Eye (tissue), 1 donor: Measurements from ENCODE around the gene SRRM4.
A peak's percentile ranks its signal among the peaks of the same experiment; 100 is the strongest.

Experiments
- DNase-seq: peaks from one replicate; pipeline ENCODE4 v3.0.0-alpha.2; 2015

SRRM4 gene

DNA sequence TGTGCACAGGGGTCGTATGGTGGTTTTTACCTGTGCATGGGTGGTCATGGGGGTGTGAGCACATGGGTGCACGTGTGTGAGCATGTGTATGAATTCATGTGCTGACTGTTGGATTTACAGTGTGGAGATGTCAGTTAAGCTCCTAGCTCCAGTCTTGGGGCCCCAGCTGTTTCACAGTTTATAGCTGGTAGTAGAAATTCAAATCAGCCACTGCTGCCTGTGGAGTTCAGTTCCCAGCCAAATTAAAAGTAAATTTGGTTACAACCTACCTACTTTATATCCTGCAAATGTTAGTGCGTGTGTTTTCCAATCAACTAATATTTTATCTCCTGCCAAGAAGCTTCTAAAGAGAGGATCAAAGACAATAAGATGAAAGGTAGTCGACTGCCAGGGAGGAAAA is 141.4 kb downstream of the SRRM4 start:
- no peak for DNase-seq

GRCh38 chr12:119128527-119128926 is 147.2 kb downstream of the SRRM4 start:
- no peak for DNase-seq

DNA sequence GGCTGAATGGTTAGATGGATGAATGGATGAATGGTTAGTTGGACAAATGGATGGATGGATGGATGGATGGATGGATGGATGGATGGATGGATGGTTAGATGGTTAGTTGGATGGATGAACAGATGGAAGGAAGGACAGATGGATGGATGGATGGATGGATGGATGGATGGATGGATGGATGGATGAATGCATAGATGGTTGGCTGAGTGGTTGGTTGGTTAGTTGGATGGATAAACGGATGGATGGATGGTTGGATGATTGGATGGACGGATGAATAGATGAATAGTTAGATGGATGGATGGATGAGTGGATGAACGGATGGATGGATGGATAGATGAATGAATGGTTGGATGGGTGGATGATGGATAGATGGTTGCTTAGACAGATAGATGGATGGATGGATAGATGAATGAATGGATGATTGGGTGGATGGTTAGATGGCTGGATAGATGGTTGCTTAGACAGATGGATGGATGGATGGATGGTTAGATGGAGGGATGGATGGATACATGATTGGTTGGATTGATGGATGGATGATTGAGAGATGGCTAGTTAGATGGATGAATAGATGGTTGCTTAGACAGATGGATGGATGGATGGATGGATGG is 148.6 kb downstream of the SRRM4 start:
- DNase-seq = no peak

DNA sequence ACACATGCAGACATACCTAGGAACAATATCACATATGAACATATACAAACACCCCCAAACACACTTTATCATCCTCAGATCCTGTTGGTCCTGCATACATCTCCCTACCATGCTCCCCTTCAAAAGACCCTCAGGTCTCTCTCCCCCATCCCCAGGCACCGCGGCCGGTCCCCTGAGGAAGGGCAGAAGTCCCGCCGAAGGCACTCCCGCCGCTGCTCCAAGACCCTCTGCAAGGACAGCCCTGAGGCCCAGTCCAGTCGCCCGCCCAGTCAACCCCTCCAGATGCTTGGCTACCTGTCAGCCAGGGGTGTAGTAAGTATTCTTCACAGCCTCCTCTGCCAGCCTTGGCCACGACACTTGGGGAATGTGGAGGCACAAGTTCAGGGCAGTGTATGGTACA is 149.2 kb downstream of the SRRM4 start:
- DNase-seq = no peak

GRCh38 chr12:119134284-119135072 is 153.1 kb downstream of the SRRM4 start:
- DNase-seq = no peak

DNA sequence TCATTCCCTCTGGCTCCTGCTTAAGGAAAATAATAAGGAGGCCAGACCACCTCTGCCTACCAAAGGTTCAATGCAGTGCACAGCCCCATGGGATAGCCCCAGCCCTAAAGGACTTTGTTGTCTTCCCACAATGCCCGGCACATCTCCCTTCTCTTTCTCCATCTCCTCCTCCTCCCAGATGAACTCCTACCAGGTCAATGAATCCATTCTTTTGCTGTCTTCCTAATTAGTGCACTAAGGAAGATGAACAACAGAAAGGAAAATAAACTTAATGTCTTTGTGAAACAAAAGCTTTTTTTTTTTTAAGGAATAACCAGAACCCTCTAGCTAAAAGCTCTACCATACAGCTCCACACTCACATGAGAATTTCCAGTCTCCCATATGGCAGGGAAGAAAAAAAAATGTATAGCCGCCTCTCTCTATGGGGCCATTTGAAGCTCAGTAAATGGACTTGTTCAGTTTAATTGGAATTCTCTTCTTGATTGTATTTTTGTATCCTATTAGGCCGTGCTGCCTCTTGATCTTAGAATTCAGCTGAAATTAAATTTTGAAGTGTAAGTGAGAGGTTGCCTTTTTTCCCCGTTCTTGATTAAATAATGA is 155.6 kb downstream of the SRRM4 start:
- peak; percentile 91 for DNase-seq

DNA sequence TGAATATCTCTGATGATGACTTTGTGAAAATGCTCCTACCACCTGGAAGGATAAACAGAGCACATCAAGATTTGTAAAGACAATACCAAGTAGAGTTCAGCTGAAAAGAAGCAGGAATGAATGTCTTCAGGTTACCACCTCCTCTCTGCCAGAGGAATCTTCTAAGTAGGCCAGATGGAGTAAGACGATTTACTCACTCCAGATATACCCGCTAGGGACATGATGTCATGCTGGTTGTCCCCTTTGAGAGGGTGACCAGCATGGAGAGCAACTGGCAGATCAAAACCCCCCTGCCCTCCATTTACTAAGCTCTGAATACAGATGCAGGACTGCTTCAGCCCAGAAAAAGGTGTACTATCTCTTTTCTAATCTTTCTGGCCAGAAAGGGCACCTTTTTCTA is 158.1 kb downstream of the SRRM4 start:
- no peak for DNase-seq

GRCh38 chr12:119145367-119145766 is 164.0 kb downstream of the SRRM4 start:
- DNase-seq = no peak

- DNase-seq = peak; percentile 33
Observed at GRCh38 chr12:119147847-119148448, 166.6 kb downstream of the SRRM4 start.

- DNase-seq = peak; percentile 36
Observed at GRCh38 chr12:119149270-119149669, 167.9 kb downstream of the SRRM4 start.

- no peak for DNase-seq
Observed at GRCh38 chr12:119151445-119152026, 170.2 kb downstream of the SRRM4 start.

- DNase-seq = peak; percentile 84
Observed at GRCh38 chr12:119153477-119154434, 172.4 kb downstream of the SRRM4 start.

GRCh38 chr12:119154435-119154818 is 173.1 kb downstream of the SRRM4 start:
- DNase-seq = no peak

GRCh38 chr12:119156401-119157044 is 175.2 kb downstream of the SRRM4 start:
- DNase-seq = no peak

- DNase-seq = no peak
Observed at GRCh38 chr12:119157528-119157927, 176.2 kb downstream of the SRRM4 start.

- DNase-seq = no peak
Observed at GRCh38 chr12:119157978-119158377, 176.6 kb downstream of the SRRM4 start.

DNA sequence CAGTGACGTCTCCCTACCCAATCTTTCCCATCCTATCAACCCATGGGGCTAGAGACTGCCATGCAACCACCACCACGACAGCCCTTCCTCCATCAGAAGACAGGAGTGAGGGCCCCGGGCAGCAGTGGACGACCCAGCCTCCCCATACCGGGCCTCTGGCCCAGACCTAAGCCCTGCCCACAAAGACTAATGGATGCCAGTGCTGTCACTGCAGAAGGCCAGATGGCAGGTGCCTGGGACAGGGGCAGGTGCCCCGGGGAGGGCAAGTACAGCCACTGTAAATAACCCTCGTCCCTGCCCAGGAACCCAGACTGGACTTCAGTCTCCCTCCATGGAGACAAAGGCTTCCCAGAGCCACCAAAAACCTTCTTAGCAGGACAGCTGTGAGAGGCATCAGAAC is 177.1 kb downstream of the SRRM4 start:
- DNase-seq = no peak

DNA sequence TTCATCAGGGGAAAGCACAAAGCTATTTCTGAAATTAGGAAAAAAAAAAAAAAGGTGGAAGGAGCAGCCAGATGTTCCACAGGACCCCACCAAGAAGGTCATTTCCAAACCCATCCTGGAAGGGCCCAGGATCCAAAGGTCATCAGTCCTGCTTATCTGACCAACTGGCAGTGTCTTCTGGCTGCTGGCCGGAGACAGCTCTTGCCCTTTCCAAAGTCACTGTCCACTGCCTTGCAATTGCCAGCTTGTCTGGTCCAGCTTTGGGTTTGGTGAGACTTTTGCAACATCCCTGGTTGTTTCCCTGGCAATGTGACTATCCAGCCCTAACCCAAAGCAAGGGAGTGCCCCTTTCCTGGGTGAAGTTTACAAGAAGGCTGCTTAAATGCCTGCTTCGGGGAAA is 178.5 kb downstream of the SRRM4 start:
- no peak for DNase-seq

- no peak for DNase-seq
Observed at GRCh38 chr12:119167902-119168301, 186.6 kb downstream of the SRRM4 start.

GRCh38 chr12:119168721-119169120 is 187.4 kb downstream of the SRRM4 start:
- no peak for DNase-seq

DNA sequence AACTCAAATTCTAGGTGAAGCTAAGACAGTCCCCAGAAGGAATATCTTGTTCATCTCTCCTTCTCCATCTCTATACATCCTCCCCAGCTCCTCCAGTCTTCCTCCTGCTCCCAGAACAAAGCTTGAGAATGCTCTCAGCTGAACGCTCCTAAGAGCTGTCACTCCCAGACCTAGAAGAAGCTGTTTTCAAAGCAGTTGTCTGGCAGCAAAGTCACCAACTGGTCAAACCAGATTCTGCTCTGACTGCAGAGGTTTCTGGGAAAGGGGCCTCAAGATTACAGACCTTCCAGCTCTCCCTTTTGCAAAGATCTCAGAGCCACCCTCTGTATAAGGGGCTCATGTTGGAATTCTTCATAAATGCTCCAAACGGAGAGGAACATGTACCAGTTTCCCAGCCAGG is 187.8 kb downstream of the SRRM4 start:
- DNase-seq = no peak

GRCh38 chr12:119171291-119171690 is 189.9 kb downstream of the SRRM4 start:
- DNase-seq = no peak
